Right forelimb (tissue), 1 donor: ENCODE measurements around the gene SI.
"Not testable (repeated sequence)": the region's sequence is repeated elsewhere in the genome, so short reads cannot be mapped to it uniquely, and the experiment has no call there.

Experiments used
- DNase-seq: peaks from one replicate; pipeline ENCODE4 v3.0.0-alpha.2; 2018

Gene SI

DNA sequence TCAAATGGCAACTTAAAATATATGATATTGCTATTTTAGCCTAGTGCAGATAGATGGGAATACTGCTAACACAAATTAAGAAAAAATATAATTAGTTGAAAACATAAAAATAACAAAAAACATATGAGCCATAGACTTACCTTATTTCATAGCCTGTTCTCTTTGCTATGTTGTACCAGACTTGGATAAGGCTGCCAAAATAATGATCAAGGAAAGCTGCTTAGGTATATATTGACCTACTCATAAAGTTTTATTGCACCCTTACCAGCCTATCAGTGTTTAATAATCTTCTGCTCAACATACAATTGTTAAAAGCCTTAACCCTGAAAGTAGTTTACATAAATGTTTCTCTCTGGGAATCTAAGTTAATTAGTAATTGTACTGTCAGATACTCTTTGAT, at the start of gene SI:
TSS of gene SI (minus strand) at position 204 of the 400 bp plus-strand sequence. CDS start 2,484 bp downstream, outside the sequence.
- DNase-seq: no peak

DNA sequence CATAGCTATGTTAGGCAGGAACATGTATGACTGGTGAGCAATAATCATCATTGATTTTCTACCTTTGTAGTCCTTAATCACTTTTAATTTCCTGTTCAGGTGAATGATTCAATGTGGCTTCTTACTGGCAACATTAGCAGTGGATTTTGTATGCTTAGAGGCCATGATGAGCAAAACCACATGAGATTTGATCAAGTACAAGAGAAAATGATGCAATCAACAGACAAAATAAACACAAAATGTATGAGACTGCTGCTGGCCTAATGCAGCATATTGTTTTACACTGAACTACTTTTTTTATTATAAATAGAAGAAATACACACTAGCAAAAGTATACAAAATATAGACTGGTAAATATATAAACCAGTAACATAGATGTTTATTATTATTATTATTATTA, 47.5 kb upstream of the SI start:
- DNase-seq: no peak

DNA sequence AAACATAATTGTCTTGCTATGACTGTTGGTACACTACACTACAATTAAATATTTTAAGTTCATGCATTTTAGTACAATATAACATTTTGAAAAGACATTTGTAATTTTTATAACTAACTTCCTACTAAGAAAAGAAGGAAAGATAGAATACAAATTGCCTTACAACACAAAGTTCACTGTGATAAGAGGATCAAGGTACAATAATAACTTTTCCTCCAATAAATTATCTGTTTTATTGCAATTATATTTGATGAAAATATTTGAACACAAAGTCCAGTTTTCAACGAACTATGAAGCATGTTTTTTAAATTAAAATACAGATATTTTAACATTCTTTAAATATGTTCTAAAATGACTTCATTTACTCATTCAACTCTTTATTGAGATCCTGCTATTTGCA, 33.1 kb upstream of the SI start:
- DNase-seq: no peak

DNA sequence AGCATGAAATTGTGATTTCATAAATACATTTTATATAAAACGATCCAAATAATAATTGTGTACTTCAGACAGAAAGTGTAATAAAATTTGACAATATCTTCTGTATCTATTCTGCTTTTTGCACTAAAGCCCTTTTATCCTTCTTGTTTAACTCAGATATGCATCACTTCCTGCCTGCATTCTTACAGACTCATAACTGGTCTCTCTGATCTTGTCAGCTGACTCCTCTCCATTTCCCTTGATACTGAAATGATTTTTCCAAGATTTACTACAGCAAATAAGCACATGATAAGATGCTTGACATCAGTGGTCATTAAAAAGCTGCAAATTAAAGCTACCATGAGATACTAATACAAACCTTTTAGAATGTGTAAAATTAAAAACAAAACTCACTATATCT, 25.3 kb upstream of the SI start:
- DNase-seq: no peak

DNA sequence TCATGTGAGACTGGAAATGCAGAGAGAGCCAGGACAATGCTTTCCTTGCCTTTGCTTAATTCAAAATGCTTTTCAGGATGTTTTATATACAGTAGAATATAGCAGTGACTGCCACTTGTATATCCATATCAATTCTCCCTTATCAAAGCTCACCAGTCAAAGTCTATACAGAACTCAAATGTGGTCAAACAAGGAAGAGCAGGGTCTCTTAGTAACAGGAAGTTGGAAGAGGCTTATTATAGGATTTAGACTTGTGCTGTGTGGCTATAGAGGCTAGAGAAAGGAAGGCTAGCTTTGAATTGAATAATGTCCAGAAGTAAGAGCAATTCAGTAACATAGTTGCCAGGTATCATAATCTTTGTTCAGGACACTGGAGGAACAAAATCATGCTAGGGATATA, 4.4 kb upstream of the SI start:
- no peak for DNase-seq

- no peak for DNase-seq
These were observed 2.9 kb upstream of the SI start for GRCh38 chr3:165081183-165081582.

GRCh38 chr3:165075695-165076094, 2.6 kb downstream of the SI start:
- DNase-seq: no peak

DNA sequence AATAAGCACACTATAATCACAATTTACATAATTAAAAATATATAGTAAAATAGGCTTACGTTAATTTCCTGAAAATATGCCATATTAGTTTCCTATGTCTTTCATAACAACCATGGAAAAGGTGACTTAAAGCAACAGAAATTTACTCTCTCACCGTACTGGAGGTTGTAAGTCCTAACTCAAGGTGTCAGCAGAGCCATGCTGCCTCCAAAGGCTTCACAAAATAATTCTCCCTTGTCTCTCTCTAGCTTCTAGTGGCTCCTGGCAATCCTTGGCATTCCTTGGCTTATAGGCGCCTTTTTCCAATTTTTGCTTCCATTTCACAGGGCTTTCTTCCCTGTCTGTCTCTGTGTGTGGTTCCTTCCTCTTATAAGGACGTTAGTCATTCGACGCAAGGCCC, 7.6 kb downstream of the SI start:
- no peak for DNase-seq

DNA sequence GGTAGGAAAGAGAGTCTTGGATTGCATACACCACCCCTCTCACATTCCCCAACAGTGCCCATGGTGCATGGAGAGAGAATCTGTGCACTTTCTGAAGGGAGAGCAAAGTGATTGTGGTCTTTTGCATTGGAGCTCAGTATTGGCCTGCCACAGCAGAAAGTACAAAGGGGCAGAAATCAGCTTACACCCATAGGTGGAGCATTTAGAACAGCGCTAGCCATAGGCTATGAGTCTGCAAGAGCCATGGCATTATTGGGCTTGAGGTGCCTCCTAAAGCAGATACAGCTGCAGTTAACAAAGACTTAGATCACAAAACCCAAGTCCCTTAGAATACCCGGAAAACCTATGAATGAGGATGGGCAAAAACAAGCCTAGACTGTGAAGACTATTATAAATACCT, 21.8 kb downstream of the SI start:
- no peak for DNase-seq

DNA sequence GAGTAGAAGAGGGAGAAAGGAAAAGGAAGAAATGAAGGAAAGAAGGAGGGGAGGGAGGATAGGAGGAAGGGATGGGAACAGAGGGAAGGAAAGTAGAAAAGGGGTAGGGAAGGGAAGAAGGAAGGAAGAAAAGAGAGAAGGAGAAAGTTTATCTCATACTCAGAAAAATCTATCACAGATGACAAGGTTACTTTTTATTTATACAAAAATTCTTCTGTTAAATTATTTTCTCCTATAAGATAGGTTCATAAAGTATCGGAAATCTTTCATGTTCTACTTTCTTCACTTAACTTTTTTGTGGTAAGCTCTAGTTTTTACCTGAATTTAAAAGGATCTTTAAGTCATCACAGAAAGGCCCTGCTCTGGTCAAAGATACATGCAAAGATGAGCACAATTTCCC, 38.1 kb downstream of the SI start:
- no peak for DNase-seq

DNA sequence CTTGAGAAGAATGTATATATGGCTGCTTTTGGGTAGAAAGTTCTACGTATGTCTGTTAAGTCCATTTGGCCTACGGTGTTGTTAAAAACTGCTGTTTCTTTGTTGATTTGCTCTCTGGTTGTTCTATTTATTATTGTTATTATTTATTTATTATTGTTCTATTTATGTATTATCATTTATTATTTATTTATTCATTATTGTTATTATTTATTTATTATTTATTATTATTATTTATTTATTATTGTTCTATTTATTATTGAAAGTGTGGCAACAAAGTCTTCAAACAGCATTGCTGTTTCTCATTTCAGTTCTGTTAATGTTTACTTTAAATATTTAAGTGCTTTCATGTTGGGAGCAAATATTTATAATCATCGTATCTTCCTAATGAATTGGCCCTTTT, 66.7 kb downstream of the SI start:
- no peak for DNase-seq

- no peak for DNase-seq
These were observed 93.3 kb downstream of the SI start for GRCh38 chr3:164984947-164985346.

GRCh38 chr3:164962610-164963009, 115.7 kb downstream of the SI start:
- no peak for DNase-seq

DNA sequence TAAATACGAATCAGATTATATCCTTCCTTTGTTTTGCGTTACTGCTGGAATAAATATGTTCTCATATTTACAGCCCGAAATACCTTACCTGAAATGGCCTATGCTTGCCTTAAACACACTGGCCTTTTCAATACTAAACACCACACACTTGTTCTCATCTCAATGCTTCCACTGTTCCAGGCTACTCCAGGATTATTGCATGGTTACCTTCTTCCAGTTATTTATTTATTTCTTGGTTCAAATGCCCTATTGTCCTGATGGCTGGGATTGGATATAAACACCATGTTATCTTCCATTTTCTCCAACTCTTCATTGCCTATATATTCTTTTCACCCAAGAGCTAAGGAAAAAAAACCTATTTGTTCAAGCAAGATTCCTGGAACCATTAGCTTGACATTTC, 125.3 kb downstream of the SI start:
- DNase-seq: no peak

DNA sequence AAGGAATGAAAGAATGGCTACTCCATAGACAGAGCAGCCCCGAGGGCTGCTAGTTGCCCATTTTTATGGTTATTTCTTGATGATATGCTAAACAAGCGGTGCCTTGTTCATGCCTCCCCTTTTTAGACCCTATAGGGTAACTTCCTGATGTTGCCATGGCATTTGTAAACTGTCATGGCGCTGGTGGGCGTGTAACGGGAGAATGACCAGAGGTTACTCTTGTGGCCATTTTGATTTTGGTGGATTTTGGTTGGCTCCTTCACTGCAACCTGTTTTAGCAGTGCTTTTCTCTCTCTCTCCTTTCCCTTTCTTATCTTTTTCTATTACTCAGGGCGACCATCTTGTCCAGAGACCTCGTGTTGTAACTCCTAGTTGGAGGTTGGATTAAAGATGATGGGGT, 126.9 kb downstream of the SI start:
- DNase-seq: not testable (repeated sequence)

- no peak for DNase-seq
These were observed 137.6 kb downstream of the SI start for GRCh38 chr3:164940745-164941144.

GRCh38 chr3:164929642-164930041, 148.7 kb downstream of the SI start:
- no peak for DNase-seq
